GM04504 (cell line): ENCODE data around the gene PDXP.
"Not testable (repeated sequence)": the region's sequence is repeated elsewhere in the genome, so short reads cannot be mapped to it uniquely, and the experiment has no call there.

Experiments used
- DNase-seq: peaks from one replicate; pipeline ENCODE4 v3.0.0-alpha.2; 2012; ENCODE audit warnings: low read depth

The PDXP gene

DNA sequence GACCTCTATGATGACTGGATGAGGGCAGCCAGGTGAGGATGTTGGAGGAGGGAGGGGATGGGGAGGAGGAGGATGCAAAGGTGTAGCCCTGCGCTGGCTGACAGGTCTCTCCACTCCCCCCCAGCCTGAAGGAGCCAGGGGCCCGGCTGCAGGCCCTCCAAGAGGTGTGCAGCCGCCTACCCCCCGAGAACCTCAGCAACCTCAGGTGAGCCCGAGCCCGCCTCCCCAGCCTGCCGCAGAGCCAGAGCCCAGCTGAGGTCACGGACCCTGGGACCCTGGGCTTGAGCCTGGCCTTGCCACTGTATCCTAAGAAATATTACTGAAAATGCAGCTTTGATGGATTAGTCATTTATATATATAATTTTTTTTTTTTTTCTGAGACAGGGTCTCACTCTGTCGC lies 11.2 kb upstream of the PDXP start:
- no peak for DNase-seq

DNA sequence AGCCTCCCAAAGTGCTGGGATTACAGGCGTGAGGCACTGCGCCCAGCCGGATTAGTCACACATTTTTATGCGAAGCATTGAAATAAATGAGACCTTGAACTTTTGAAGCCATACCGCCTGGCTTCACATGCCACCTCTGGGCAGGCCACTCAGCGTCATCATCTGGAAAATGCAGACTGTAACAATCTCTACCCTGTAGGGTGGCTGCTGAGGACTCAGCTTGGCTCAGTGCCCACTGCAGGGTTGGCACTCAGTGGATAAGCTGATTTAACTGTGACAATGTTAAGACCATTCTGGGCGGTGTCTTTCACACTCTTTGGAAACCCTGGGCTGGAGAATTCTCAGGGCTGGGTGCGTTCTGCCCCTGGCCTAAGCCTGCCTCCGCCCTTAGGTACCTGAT lies 10.6 kb upstream of the PDXP start:
- DNase-seq = no peak

- no peak for DNase-seq
Observed at GRCh38 chr22:37650463-37651136, 7.9 kb upstream of the PDXP start.

GRCh38 chr22:37654563-37655251 lies 3.8 kb upstream of the PDXP start:
- DNase-seq = no peak

GRCh38 chr22:37655252-37655563 lies 3.3 kb upstream of the PDXP start:
- DNase-seq = no peak

DNA sequence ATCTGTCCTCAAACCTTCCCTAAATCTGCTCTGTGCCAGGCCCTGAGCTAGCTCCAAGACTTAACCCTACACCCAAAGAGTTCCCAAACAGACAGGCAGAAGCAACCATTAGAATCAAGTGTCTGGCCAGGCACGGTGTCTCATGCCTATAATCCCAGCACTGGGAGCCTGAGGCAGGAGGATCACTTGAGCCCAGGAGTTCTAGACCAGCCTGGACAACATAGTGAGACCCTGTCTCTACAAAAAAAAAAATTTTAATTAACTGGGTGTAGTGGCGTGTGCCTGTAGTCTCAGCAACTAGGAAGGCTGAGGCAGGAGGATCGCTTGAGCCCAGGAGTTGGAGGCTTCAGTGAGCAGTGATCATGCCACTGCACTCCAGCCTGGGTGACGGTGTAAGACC lies 1.9 kb upstream of the PDXP start:
- DNase-seq = not testable (repeated sequence)

DNA sequence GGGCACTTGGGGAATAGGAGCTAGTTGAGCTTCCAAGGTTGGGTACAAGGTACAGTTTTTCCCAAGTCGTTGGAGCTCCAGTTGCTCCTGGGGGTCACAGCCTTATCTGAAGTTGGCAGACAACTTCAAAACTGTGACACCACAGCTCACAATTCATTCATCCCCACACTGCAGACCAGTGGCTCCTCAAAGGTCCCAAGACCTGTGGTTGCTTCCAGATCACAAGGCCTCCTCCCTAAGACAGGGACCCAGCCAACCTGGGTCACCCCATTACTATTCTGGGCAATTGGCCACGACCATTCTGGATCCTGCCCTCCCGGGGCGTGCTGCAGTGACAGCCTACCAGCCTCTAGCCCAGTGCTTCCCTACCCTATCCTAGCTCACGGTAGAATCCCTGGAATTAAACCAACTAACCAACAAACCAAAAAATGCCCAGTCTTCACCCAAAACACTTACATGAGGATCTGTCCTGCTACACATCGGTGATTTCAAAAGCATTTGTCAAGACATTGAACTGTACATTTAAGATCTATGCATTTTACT lies 862 bp upstream of the PDXP start:
- DNase-seq = no peak

- DNase-seq = no peak
Observed at GRCh38 chr22:37659066-37659896, 758 bp downstream of the PDXP start.

DNA sequence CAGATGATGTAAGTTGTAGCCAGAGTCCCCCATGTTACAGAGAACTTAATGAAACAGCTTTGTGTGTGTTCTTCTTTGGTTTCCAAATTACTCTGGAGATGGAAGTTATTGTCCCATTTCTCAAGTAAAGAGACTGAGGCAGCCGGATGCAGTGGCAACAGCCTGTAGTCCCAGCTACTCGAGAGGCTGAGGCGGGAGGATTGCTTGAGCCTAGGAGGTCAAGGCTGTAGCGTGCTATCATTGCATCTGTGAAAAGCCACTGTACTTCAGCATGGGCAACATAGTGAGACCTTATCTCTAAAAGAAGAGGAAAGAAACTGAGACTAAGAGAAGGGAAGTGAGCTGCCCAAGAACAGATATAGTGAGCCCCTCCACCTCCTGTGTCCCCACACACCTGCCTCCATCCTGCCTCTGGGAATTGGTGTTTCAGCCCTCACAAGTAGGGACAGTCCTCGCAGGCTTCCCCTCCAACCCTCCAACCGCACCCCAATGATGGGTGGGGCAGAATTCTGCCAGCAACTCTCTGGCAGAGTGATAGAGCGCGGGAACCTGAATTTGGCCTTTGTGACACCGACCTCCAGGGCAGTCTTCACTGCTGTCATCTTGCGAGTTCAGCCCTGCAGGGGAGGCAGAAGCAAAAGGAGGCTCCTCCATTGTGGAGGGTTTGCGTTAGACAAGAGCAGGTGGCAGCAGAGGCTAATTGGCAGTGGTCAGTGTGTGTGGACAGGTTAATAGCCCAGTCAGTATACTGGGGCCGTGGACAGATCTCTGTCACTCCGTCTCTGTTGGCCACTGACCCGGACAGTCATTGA lies 1.6 kb downstream of the PDXP start:
- no peak for DNase-seq

DNA sequence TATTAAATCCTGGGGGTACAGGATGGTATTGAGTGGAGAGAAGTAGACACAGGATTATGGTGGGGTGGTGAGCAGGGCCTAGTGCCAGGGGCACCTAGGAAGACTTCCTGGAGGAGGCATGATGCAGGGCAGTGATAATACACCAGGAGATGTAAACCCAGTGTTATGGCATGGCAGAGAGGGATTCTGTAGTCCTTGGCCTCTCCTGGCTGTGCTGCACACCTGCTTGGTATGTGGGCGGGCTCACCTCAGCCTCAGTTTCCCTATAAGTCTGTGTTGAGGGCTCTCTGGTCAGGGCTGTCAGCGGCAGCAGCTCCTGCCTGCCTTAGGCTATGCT lies 2.2 kb downstream of the PDXP start:
- DNase-seq = no peak

DNA sequence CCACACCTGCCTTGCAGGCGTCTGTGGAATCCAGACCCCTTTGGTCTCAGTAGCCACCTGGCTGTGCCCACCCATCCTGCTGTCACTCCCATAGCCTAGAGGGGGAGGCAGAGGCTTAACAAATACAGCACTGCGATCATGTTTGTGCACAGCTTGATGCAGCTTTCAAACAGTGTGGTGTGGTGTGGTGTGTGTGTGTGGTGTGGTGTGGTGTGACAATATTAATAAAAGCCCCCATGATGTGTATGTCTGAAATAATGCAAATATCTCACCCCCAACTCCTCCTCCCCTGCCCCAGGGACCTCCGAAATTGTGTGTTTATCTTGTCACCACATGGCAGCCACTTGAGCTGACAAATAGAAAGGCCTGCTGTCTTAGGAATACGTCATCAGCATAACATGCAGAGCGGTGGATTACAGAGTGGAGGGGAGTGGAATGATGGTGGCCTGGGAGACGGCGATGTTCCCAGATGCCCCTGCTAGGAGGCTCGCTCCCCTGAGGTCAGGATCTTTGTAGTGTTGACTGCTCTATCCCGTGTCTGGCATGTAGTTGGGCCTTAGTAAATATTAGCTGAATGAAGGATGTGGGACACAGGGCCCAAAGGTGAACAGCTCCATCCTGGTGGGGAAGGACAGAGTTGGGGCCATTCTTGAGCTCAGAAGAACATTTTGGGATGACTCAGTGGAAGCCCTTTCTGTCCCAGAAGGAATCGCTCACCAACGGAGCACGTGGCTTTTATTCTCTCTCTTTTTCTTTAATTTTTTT lies 2.8 kb downstream of the PDXP start:
- peak; percentile 64 for DNase-seq

DNA sequence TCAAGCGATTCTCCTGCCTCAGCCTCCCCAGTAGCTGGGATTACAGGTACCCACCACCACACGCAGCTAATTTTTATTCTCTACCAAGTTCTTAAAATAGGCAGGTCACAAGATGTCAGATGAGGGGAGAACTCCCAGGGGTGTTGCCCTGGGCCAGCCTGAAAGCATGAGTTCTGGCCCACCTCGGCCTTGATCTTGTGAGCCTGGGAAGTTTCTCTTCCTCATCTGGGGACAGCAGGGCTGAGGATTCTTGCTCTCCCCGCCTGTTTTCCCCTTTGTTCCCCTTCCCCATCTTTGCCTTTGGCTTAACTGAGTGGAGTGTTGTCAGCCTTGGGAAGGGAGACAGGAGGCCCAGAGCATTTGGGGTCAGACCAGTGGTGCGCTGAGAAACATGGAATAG lies 3.5 kb downstream of the PDXP start:
- no peak for DNase-seq

DNA sequence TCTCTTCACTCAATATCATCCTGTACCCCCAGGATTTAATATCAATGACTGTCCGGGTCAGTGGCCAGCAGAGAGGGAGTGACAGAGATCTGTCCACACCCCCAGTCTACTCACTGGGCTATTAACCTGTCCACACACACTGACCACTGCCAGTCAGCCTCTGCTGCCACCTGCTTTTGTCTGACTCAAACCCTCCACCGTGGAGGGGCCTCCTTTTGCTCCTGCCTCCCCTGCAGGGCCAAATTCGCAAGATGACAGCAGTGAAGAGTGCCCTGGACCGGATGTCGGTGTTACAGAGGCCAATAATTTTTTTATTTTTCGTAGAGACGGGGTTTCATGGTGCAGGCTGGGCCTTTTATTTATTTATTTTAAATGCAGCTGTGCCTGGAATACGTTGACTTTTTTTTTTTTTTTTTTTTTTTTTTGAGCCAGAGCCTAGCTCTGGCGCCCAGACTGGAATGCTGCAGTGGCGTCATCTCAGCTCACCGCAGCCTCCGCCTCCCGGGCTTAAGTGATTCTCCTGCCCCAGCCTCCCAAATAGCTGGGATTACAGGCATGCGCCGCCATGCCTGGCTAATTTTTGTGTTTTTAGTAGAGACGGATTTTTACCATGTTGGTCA lies 5.1 kb downstream of the PDXP start:
- no peak for DNase-seq

GRCh38 chr22:37664249-37665101 lies 6.0 kb downstream of the PDXP start:
- DNase-seq = no peak

DNA sequence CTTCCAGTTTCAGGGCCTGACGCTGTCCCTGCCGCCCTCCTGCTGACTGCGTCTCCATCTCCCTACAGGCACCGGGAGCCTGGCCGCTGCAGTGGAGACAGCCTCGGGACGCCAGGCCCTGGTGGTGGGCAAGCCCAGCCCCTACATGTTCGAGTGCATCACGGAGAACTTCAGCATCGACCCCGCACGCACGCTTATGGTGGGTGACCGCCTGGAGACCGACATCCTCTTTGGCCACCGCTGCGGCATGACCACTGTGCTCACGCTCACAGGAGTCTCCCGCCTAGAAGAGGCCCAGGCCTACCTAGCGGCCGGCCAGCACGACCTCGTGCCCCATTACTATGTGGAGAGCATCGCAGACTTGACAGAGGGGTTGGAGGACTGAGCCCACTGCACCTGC lies 7.0 kb downstream of the PDXP start:
- DNase-seq = no peak

- peak; percentile 65 for DNase-seq
Observed at GRCh38 chr22:37669586-37669985, 11.1 kb downstream of the PDXP start.

GRCh38 chr22:37672206-37672919 lies 13.8 kb downstream of the PDXP start:
- no peak for DNase-seq

GRCh38 chr22:37672920-37673455 lies 14.5 kb downstream of the PDXP start:
- DNase-seq = no peak

- no peak for DNase-seq
Observed at GRCh38 chr22:37674248-37674647, 15.7 kb downstream of the PDXP start.
